ENCODE data around the gene GABBR1.

The GABBR1 gene

GRCh38 chr6:29652198-29652584 lies 19.2 kb upstream of the GABBR1 start:
- DNase-seq: no peak

GRCh38 chr6:29651413-29652197 lies 18.6 kb upstream of the GABBR1 start:
- no peak for DNase-seq

- DNase-seq: peak; percentile 94
Measured at GRCh38 chr6:29649701-29650673, 17.0 kb upstream of the GABBR1 start.

GRCh38 chr6:29647927-29648642 lies 15.1 kb upstream of the GABBR1 start:
- DNase-seq: no peak

- DNase-seq: no peak
Measured at GRCh38 chr6:29641430-29642148, 8.6 kb upstream of the GABBR1 start.

- DNase-seq: no peak
Measured at GRCh38 chr6:29637247-29637646, 4.3 kb upstream of the GABBR1 start.

GRCh38 chr6:29633534-29633905 lies 537 bp upstream of the GABBR1 start:
- DNase-seq: no peak

GRCh38 chr6:29631860-29632731 lies 887 bp downstream of the GABBR1 start:
- peak; percentile 64 for DNase-seq

- no peak for DNase-seq
Measured at GRCh38 chr6:29631209-29631810, 1.7 kb downstream of the GABBR1 start.

GRCh38 chr6:29630315-29630714 lies 2.7 kb downstream of the GABBR1 start:
- no peak for DNase-seq

GRCh38 chr6:29629571-29629970 lies 3.4 kb downstream of the GABBR1 start:
- DNase-seq: no peak

GRCh38 chr6:29628419-29629281 lies 4.3 kb downstream of the GABBR1 start:
- peak; percentile 83 for DNase-seq

- DNase-seq: peak; percentile 62
Measured at GRCh38 chr6:29627755-29628418, 5.1 kb downstream of the GABBR1 start.

- DNase-seq: no peak
Measured at GRCh38 chr6:29626948-29627754, 5.8 kb downstream of the GABBR1 start.

- DNase-seq: no peak
Measured at GRCh38 chr6:29625337-29625930, 7.5 kb downstream of the GABBR1 start.

- DNase-seq: no peak
Measured at GRCh38 chr6:29624520-29624961, 8.4 kb downstream of the GABBR1 start.

- DNase-seq: no peak
Measured at GRCh38 chr6:29620630-29621029, 12.4 kb downstream of the GABBR1 start.

GRCh38 chr6:29619578-29620160 lies 13.3 kb downstream of the GABBR1 start:
- DNase-seq: no peak
